ENCODE data around the gene SCD.
"Not testable (repeated sequence)": the region's sequence is repeated elsewhere in the genome, so short reads cannot be mapped to it uniquely, and the experiment has no call there.

SCD gene

GRCh38 chr10:100346765-100347567 is at the start of gene SCD:
Gene SCD, plus strand, starts transcription at chr10:100347233. Its CDS starts 272 bp downstream, at chr10:100347505.
- DNase-seq (ENCODE audit: low read depth): peak; percentile 72

- DNase-seq (ENCODE audit: low read depth): no peak
Observed at GRCh38 chr10:100297242-100297641, 49.8 kb upstream of the SCD start.

GRCh38 chr10:100301123-100301522 is 45.9 kb upstream of the SCD start:
- not testable (repeated sequence) for DNase-seq (ENCODE audit: low read depth)

GRCh38 chr10:100303724-100304319 is 43.2 kb upstream of the SCD start:
- DNase-seq (ENCODE audit: low read depth): no peak

GRCh38 chr10:100304414-100304813 is 42.6 kb upstream of the SCD start:
- DNase-seq (ENCODE audit: low read depth): no peak

- no peak for DNase-seq (ENCODE audit: low read depth)
Observed at GRCh38 chr10:100306861-100307260, 40.2 kb upstream of the SCD start.

GRCh38 chr10:100307684-100308083 is 39.3 kb upstream of the SCD start:
- DNase-seq (ENCODE audit: low read depth): no peak

GRCh38 chr10:100311298-100311697 is 35.7 kb upstream of the SCD start:
- DNase-seq (ENCODE audit: low read depth): no peak

GRCh38 chr10:100315615-100316014 is 31.4 kb upstream of the SCD start:
- no peak for DNase-seq (ENCODE audit: low read depth)

- DNase-seq (ENCODE audit: low read depth): no peak
Observed at GRCh38 chr10:100318207-100318606, 28.8 kb upstream of the SCD start.

GRCh38 chr10:100319707-100320402 is 27.2 kb upstream of the SCD start:
- DNase-seq (ENCODE audit: low read depth): no peak

GRCh38 chr10:100325158-100325557 is 21.9 kb upstream of the SCD start:
- no peak for DNase-seq (ENCODE audit: low read depth)

- DNase-seq (ENCODE audit: low read depth): no peak
Observed at GRCh38 chr10:100327007-100327717, 19.9 kb upstream of the SCD start.

- no peak for DNase-seq (ENCODE audit: low read depth)
Observed at GRCh38 chr10:100327718-100328009, 19.4 kb upstream of the SCD start.

- DNase-seq (ENCODE audit: low read depth): no peak
Observed at GRCh38 chr10:100328198-100328597, 18.8 kb upstream of the SCD start.

- no peak for DNase-seq (ENCODE audit: low read depth)
Observed at GRCh38 chr10:100330079-100330478, 17.0 kb upstream of the SCD start, which contains the start of gene PKD2L1. Gene PKD2L1, minus strand, starts transcription at chr10:100330228. Its CDS starts 125 bp downstream, at chr10:100330103.

- no peak for DNase-seq (ENCODE audit: low read depth)
Observed at GRCh38 chr10:100333106-100333505, 13.9 kb upstream of the SCD start.

GRCh38 chr10:100333661-100334440 is 13.2 kb upstream of the SCD start:
- DNase-seq (ENCODE audit: low read depth): no peak

GRCh38 chr10:100334762-100335161 is 12.3 kb upstream of the SCD start:
- DNase-seq (ENCODE audit: low read depth): no peak

GRCh38 chr10:100338434-100339036 is 8.5 kb upstream of the SCD start:
- DNase-seq (ENCODE audit: low read depth): no peak

GRCh38 chr10:100339236-100339635 is 7.8 kb upstream of the SCD start:
- no peak for DNase-seq (ENCODE audit: low read depth)
